ENCODE measurements around the gene NKX2-1. TPM values are rescaled to one million over a fixed set of nuclear protein-coding genes. Genes with fewer than 3 reads are reported as not detected.
"Not testable (repeated sequence)": the region's sequence is repeated elsewhere in the genome, so short reads cannot be mapped to it uniquely, and the experiment has no call there.

NKX2-1 gene
- total and polyA plus RNA-seq, 2 of the 13 experiments (the other 11 are each of a cell fraction or from before 2014, with no cell fraction given) = not detected

DNA sequence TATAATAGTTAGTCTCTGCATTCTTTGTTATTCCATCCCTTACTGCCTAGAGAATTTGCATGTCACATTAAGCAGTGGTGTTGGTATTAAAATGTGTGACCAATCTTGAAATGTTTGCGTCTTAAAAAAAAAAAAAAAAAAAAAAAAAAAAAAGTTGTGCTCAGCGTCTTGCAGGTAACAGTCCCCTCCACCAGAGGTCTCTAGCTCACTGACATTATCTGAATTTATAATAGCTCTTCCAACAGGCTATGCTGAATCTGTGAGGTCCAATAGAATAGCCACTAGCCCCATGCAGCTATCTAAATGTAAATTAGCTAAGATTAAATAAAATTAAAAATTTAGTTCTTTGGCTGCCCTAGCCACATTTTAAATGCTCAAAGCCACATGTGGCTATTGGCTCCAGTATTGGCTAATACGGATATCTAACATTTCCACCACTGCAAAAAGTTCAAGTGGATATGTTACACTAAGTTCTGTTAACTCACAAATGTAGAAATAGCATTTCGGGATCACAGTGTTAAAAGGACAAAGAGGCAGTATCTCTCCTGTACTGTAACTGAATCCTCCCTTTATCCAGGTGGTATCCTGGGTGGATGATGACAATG lies 33.7 kb upstream of the NKX2-1 start (continued):
- peak; percentile 96 for TF ChIP-seq ZNF362 (CRISPR knock-in tag; IDR thresholded peaks at IDR 0.05; ENCODE audit: borderline replicate concordance)
- no peak for TF ChIP-seq CHD4 (IDR thresholded peaks at IDR 0.05; ENCODE audit: borderline replicate concordance, low read length)
- TF ChIP-seq RXRB (CRISPR knock-in tag; IDR thresholded peaks at IDR 0.05; ENCODE audit: borderline replicate concordance) = 0 out of 2 replicates have a peak, but pooled peaks have one; percentile 27
- TF ChIP-seq, protein P1, sequence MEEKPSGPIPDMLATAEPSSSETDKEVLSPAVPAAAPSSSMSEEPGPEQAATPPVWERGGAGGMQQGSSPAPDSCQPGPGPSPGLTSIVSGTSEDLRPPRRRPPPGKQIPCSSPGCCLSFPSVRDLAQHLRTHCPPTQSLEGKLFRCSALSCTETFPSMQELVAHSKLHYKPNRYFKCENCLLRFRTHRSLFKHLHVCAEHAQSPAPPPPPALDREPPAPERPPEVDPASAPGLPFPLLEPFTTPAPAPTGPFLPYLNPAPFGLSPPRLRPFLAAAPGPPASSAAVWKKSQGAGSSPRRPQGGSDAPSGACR (CRISPR knock-in tag; IDR thresholded peaks at IDR 0.05) = no peak
- no peak for TF ChIP-seq TAF15 (IDR thresholded peaks at IDR 0.05; ENCODE audit: low read depth, low read length, poor library complexity, severe bottlenecking)

GRCh38 chr14:36550899-36551298 lies 30.9 kb upstream of the NKX2-1 start:
- CTCF ChIA-PET (ENCODE audit: low intra/inter-chr PET ratio, low total read pairs) = no interaction called here
- no peak overlapping the region for H3K4me2 ChIP-seq (ENCODE audit: low read depth, low read length)
- peak; percentile 71 for ATAC-seq
- no peaks in the 10 kb centered on the region for H3K9me3 ChIP-seq (ENCODE audit: low read length)
- TF ChIP-seq ZNF672 (CRISPR knock-in tag; IDR thresholded peaks at IDR 0.05) (no peak), PAXIP1 (CRISPR knock-in tag; conservative IDR thresholded peaks at IDR 0.05) (peak; percentile 41; the same call in 1 of the 2 replicates), FOXP1 (IDR thresholded peaks at IDR 0.05) (no peak), FOXP1 (CRISPR knock-in tag; IDR thresholded peaks at IDR 0.05) (peak; percentile 45; the same call in 1 of the 2 replicates), ZNF644 (CRISPR knock-in tag; IDR thresholded peaks at IDR 0.05; ENCODE audit: low read depth) (0 out of 2 replicates have a peak, but pooled peaks have one; percentile 19)
- no TSS peak for BruUV-seq (replicated peaks)
- POLR2A ChIA-PET = no interaction called here
- no peak overlapping the region for H2AFZ ChIP-seq (ENCODE audit: low read length)
- no peak for FAIRE-seq
- WGBS (ENCODE audit: low lambda C conversion rate) = 0% methylated on average over 1 of the region's 1 CpG
- in situ Hi-C loops (cut with HindIII; ENCODE audit: extremely low pct_ligation_motif_present, low pct_unique_long_range_greater_than_20kb) (loop anchor here (5.0 to 10.0 kb wide), 2 partner anchors 56 to 394 kb away; no protein-coding TSS in a partner anchor), intact Hi-C loops (cut with micrococcal nuclease; ENCODE audit: unreplicated experiment) (no loop called here)
- H3K9ac ChIP-seq (ENCODE audit: insufficient read depth, low read depth, low read length) = no peak overlapping the region
- H3K4me1 ChIP-seq (ENCODE audit: insufficient read depth, low read length) = peaks cover 9% of the 10 kb centered on the region
- no peaks in the 10 kb centered on the region for H3K27me3 ChIP-seq (ENCODE audit: control insufficient read depth in 1 of 2, insufficient read depth in 2 of 2, low read length in 2 of 2)
- no peaks in the 10 kb centered on the region for H4K20me1 ChIP-seq (ENCODE audit: insufficient read depth, low read length)
- no peak for DNase-seq (ENCODE audit: low spot score)
- H3K4me3 ChIP-seq (replicated peaks in 1 of 3; ENCODE audit: insufficient read depth in 1 of 3, low read depth in 2 of 3, low read length in 3 of 3) = no peak overlapping the region
- no peak overlapping the region for H3K27ac ChIP-seq (ENCODE audit: extremely low read length, insufficient read depth, low read length)
- H3K36me3 ChIP-seq (replicated peaks in 1 of 2; ENCODE audit: control insufficient read depth in 1 of 2, insufficient read depth in 2 of 2, low read length in 2 of 2) = no peaks in the 10 kb centered on the region
- no peaks in the 10 kb centered on the region for H3K79me2 ChIP-seq (ENCODE audit: insufficient read depth, low read length)

DNA sequence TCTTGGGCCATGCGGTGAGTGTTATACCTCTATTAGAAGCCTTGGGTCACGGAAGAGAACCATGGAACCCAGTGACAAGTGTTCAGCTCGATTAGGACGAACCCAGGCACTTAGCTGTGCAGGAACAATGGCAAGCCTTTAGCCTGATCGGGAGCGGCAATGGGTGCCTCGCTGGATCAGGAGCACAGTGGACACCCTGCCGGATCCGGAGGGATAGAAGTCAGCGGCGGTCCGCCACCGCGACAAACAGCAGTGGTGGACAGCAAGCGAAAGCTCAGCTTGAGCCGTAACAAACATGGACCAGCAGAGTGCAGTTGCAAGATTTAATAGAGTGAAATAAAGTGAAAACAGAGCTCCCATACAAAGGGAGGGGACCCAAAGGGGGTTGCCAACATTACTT lies 24.2 kb upstream of the NKX2-1 start:
- H3K36me3 ChIP-seq (replicated peaks in 1 of 2; ENCODE audit: control insufficient read depth in 1 of 2, insufficient read depth in 2 of 2, low read length in 2 of 2); CTCF ChIA-PET (ENCODE audit: low intra/inter-chr PET ratio, low total read pairs); H3K4me1 ChIP-seq (ENCODE audit: insufficient read depth, low read length); H3K4me2 ChIP-seq (ENCODE audit: low read depth, low read length); DNase-seq (ENCODE audit: low spot score); H3K9ac ChIP-seq (ENCODE audit: insufficient read depth, low read depth, low read length); in situ Hi-C loops (cut with HindIII; ENCODE audit: extremely low pct_ligation_motif_present, low pct_unique_long_range_greater_than_20kb); H3K9me3 ChIP-seq (ENCODE audit: low read length); POLR2A ChIA-PET; BruUV-seq (replicated peaks); H2AFZ ChIP-seq (ENCODE audit: low read length); H3K4me3 ChIP-seq (replicated peaks in 1 of 3; ENCODE audit: insufficient read depth in 1 of 3, low read depth in 2 of 3, low read length in 3 of 3); H4K20me1 ChIP-seq (ENCODE audit: insufficient read depth, low read length); H3K27me3 ChIP-seq (ENCODE audit: control insufficient read depth in 1 of 2, insufficient read depth in 2 of 2, low read length in 2 of 2); intact Hi-C loops (cut with micrococcal nuclease; ENCODE audit: unreplicated experiment); H3K79me2 ChIP-seq (ENCODE audit: insufficient read depth, low read length); ATAC-seq; H3K27ac ChIP-seq (ENCODE audit: extremely low read length, insufficient read depth, low read length); FAIRE-seq: not testable (repeated sequence)
- WGBS (ENCODE audit: low lambda C conversion rate) = 65% methylated on average over 16 of the region's 16 CpGs

Data from HepG2 (cell line).